ENCODE results near the gene USH2A. TPM values are rescaled to one million over a fixed set of nuclear protein-coding genes. Genes with fewer than 3 reads are reported as not detected.

USH2A gene
- total RNA-seq, 4 donors from 2014 or later: under 0.01 to 1.0 (median under 0.01) TPM; not detected in 1

DNA sequence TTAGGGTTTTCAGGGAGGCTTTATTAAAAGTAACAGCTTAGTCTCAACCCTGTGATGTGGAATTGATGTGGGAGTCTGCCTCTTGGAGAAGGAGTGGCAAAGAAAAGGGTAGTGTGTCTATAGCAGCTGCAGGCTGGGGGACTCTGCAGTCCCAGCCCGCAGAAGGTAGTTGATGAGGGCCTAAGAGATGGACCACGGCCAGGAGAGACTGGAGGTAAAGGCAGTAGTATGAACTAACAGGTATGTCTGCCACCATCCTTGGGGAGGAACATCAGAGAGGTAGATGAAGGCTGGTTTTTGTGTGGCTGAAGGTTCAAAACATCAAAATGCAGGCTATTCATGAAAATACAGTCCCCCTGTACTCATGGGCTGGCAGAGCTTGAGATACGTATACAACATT lies 744.0 kb downstream of the USH2A start:
- Histone ChIP-seq H3K27me3 (no peaks in the 10 kb centered on the region), H3K9me3 (no peaks in the 10 kb centered on the region), H3K27ac (no peak overlapping the region), H3K4me1 (no peaks in the 10 kb centered on the region), H3K36me3 (no peaks in the 10 kb centered on the region), H3K4me3 (no peak overlapping the region)
- no peak for DNase-seq (ENCODE audit: low spot score in 2 of 2)
- WGBS, 2 donors: 84 to 86% methylated on average over 3 of the region's 3 CpGs
- TF ChIP-seq EP300 (IDR thresholded peaks at IDR 0.05) (no peak), POLR2A (IDR thresholded peaks at IDR 0.05) (no peak)
- TF ChIP-seq, protein P1, sequence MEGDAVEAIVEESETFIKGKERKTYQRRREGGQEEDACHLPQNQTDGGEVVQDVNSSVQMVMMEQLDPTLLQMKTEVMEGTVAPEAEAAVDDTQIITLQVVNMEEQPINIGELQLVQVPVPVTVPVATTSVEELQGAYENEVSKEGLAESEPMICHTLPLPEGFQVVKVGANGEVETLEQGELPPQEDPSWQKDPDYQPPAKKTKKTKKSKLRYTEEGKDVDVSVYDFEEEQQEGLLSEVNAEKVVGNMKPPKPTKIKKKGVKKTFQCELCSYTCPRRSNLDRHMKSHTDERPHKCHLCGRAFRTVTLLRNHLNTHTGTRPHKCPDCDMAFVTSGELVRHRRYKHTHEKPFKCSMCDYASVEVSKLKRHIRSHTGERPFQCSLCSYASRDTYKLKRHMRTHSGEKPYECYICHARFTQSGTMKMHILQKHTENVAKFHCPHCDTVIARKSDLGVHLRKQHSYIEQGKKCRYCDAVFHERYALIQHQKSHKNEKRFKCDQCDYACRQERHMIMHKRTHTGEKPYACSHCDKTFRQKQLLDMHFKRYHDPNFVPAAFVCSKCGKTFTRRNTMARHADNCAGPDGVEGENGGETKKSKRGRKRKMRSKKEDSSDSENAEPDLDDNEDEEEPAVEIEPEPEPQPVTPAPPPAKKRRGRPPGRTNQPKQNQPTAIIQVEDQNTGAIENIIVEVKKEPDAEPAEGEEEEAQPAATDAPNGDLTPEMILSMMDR (IDR thresholded peaks at IDR 0.05): no peak

DNA sequence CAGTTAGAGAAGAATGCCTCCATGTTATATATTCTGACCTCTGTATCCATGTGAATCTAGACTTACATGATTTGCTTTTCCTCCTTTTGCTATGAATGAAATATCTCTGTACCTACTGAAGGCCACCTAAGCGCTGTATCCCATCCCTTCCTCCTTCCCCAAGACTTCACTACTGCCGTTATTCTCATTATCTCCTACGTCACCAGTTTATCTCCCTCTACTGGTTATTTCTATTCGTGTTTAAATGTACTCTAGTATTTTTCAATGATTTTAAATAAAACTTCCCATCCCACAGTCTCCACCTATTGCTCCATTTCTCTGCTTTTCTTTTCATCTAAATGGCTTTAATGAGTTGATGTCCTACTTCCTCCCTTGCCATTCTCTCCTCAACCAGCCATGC lies 746.1 kb downstream of the USH2A start:
- DNase-seq (ENCODE audit: low spot score in 2 of 2): no peak
- Histone ChIP-seq H3K9me3 (no peaks in the 10 kb centered on the region), H3K4me1 (no peaks in the 10 kb centered on the region), H3K27me3 (no peaks in the 10 kb centered on the region), H3K36me3 (no peaks in the 10 kb centered on the region), H3K4me3 (no peak overlapping the region), H3K27ac (no peak overlapping the region)
- TF ChIP-seq, protein P1 (IDR thresholded peaks at IDR 0.05): no peak
- TF ChIP-seq POLR2A (IDR thresholded peaks at IDR 0.05) (no peak), EP300 (IDR thresholded peaks at IDR 0.05) (no peak)
- 78 to 84% methylated on average over 4 of the region's 4 CpGs for WGBS, 2 donors

DNA sequence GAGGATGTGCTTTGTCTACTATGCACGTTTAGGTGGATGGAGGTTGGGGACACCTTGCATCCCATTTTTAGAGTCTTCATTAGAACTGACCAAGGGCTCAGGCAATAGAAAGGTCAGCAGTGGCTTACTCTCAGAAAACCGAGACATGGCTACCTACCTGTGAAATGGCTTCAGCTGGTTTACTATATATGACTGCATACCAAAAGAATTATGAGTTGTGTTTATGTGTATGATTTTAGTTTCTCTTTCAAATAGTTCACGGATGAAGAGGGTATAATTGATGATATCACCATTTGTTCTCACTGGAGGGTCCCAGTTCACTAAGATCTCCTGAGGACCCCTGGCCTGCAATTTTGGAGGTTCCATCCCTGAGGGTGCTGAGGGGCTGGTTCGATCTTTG lies 749.3 kb downstream of the USH2A start:
- TF ChIP-seq, protein P1 (IDR thresholded peaks at IDR 0.05): no peak
- no peak for TF ChIP-seq POLR2A (IDR thresholded peaks at IDR 0.05)
- TF ChIP-seq EP300 (IDR thresholded peaks at IDR 0.05): no peak
- H3K9me3 ChIP-seq: no peaks in the 10 kb centered on the region
- 90 to 92% methylated on average over 4 of the region's 4 CpGs for WGBS, 2 donors
- H3K4me1 ChIP-seq: no peaks in the 10 kb centered on the region
- no peak overlapping the region for H3K4me3 ChIP-seq
- H3K36me3 ChIP-seq: no peaks in the 10 kb centered on the region
- H3K27me3 ChIP-seq: no peaks in the 10 kb centered on the region
- no peak overlapping the region for H3K27ac ChIP-seq
- DNase-seq (ENCODE audit: low spot score in 2 of 2): no peak

DNA sequence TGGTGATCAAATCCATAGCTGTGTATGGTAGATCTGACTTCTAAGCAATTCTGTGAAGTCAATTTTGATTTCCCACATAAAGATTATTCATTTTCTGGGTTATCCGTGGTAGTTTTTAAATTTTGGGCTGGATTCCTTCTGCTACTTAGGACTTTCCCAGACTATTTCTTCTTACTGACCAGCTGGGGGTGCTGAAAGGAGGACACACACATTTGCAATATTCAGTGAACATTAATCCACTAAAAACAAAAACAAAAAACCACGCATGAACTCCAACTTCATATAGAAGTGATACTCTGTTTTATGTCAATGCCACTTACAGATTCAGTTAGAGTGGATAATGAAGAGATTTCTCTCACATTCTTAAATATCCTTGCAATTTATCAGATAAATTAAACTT lies 750.8 kb downstream of the USH2A start:
- no peak for DNase-seq (ENCODE audit: low spot score in 2 of 2)
- Histone ChIP-seq H3K4me1 (no peaks in the 10 kb centered on the region), H3K27me3 (no peaks in the 10 kb centered on the region), H3K36me3 (no peaks in the 10 kb centered on the region), H3K27ac (no peak overlapping the region), H3K4me3 (no peak overlapping the region), H3K9me3 (no peaks in the 10 kb centered on the region)
- TF ChIP-seq, protein P1 (IDR thresholded peaks at IDR 0.05): no peak
- TF ChIP-seq EP300 (IDR thresholded peaks at IDR 0.05) (no peak), POLR2A (IDR thresholded peaks at IDR 0.05) (no peak)
- WGBS, 2 donors: 69 to 82% methylated on average over 2 of the region's 2 CpGs

DNA sequence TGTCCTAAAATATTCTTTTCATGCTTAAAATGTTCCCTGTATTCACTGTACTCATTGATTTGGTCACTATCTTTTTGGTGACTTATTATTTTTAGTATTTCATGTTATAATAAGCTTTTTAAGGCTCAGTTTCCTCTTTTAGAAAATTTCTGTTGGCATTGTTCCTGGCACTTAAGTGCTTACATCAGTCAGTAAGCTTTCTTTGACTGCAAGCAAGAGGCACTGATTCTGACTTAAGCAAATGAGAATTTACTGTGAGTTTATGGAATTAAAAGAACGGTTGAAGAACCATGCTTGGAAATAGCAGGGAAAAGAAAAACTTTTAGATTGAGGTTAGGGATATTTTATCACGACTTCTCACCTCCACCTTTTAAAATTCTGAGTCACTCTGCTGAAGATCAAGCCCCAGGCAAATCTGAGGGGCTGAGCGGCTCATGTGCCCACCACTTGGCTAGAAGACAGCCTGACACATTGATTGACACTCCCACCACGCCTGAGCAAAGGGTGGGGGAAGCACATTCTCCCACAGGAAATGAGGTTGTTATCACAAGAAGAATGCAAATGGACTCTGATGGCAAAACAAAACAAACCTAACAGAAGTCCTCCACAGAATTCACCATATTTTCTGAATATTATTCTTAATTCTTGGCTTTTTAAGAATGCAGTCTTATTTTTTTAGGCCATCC lies 753.3 kb downstream of the USH2A start:
- Histone ChIP-seq H3K4me3 (no peak overlapping the region), H3K4me1 (no peaks in the 10 kb centered on the region), H3K36me3 (no peaks in the 10 kb centered on the region), H3K27ac (no peak overlapping the region), H3K27me3 (no peaks in the 10 kb centered on the region), H3K9me3 (no peaks in the 10 kb centered on the region)
- no peak for DNase-seq (ENCODE audit: low spot score in 2 of 2)
- 23 to 31% methylated on average over 4 of the region's 4 CpGs for WGBS, 2 donors
- TF ChIP-seq, protein P1 (IDR thresholded peaks at IDR 0.05): no peak

Measured in tibial nerve (tissue), 4 donors.